Activated T-helper 1 cell treated with anti-CD3 and anti-CD28 coated beads, Interleukin-12 subunit alpha, Interleukin-12 subunit beta, Interleukin-2, Interleukin-4 antibody, amounts not matched to agents 30 ng/mL and 10 ng/mL and 1 ng/mL, durations not matched to agents 14 hours and 24 hours and 36 hours (primary cell): ENCODE measurements around the gene GSTCD. TPM values are rescaled to one million over a fixed set of nuclear protein-coding genes. Genes with fewer than 3 reads are reported as not detected.

Experiments
- DNase-seq: peaks from one replicate; pipeline ENCODE4 v3.0.0; 2021; ENCODE audit warnings: low spot score
- H3K27ac Mint-ChIP-seq: one replicate; pipeline ENCODE4 v1.8.0; 2021; ENCODE audit warnings: mild to moderate bottlenecking, mixed read lengths
- H3K27me3 Mint-ChIP-seq: one replicate; pipeline ENCODE4 v1.8.0; 2022; ENCODE audit warnings: mild to moderate bottlenecking, moderate library complexity, mixed read lengths; ENCODE audit not compliant: insufficient read depth
- H3K36me3 Mint-ChIP-seq: one replicate; pipeline ENCODE4 v1.8.0; 2021; ENCODE audit warnings: low read depth, mixed read lengths
- H3K4me1 Mint-ChIP-seq: one replicate; pipeline ENCODE4 v1.8.0; 2021; ENCODE audit warnings: low read depth, mixed read lengths
- H3K4me3 Mint-ChIP-seq: one replicate; pipeline ENCODE4 v1.8.0; 2021; ENCODE audit warnings: mild to moderate bottlenecking, moderate library complexity, mixed read lengths
- H3K9me3 Mint-ChIP-seq: one replicate; pipeline ENCODE4 v1.8.0; 2021; ENCODE audit warnings: mixed read lengths
- intact Hi-C: fragments of 100-400 bp; cut with micrococcal nuclease; formaldehyde crosslinking; loops from one replicate; pipeline ENCODE4 v1.15.1; 2024
- total RNA-seq: library from RNA; stranded (reverse); gene quantifications from 2 replicates; pipeline ENCODE4 v1.2.3, GENCODE V29; 2022

Gene GSTCD, protein sequence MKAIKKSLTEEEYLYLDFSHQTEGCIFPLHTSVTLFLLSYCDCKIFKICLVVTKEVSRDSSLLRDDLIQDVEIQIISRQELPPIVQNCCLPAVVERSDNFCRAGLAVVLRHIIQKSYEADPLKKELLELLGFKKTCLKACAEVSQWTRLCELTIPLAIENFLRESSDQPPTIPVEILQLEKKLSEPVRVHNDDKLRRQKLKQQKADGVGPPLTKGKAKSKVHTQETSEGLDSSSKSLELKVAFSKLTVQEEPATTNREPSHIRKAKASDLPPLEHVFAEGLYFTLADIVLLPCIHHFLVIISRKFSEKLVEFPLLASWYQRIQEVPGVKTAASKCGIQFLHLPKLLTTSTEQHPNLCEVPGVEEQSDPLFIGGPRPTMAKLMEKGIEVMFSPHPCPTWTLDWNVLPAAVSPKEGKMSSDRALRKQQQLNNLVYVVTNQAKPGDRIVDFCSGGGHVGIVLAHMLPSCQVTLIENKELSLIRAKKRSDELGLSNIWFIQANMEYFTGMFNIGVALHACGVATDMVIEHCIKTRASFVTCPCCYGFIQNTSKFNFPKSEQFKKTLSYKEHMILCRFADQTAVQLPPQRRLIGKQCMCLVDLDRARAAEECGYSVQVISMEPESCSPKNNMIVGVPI
- total RNA-seq, result 17.0 and 20.9 TPM in 2 replicates

DNA sequence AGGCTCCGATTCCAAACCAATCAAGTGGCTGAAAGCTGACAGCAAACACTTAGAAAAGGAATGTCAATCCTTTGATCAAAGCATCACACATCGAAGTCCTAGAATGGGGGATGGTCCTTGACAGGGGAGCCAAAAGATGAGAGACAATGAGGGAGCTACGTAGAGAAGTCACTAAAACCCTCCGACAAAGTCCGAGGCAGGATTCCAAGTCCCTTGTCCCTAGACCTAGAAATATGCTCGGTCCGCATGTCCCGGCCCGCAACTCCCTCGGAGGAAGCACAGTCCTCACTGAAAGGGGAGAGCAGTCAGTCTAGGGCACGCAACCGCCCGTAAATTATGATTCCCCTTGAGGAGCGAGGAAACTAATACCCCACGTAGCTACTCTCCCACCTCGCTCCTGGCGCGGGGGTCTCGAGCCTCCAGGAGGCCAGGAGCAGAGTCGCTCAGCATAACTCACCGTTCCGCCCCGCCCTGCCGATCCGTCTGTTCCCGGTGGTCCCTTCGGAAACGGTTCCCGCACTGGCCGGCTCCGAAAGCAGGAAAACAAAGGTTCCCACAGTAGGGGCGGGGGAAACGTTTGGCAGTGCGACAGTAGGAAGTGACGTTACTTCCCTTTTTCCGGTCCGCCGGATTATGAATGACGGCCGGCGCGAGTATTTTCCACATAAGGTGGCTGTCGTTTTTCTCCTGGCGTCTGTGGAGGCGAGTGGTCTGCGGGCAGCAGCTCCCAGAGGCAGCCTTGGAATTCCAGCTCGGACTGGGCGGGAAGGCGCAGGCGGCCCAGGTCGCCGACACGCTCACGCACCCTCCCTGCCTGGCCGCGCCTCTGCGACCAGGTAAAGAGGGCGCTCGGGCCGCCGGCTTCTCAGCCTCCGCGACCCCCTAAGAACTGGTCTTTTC lies at the start of gene GSTCD, which contains the start of gene INTS12:
GSTCD (plus strand) TSS at position 604 of the 900 bp plus-strand sequence. CDS start 8,830 bp downstream, outside the sequence.
INTS12 (minus strand) TSS at position 509 of the 900 bp plus-strand sequence. CDS start 8,684 bp downstream, outside the sequence.
- peaks cover 21% of the 10 kb centered on the region for H3K4me1 Mint-ChIP-seq
- intact Hi-C loops, result loop anchor here (1.0 to 10.0 kb wide), 6 partner anchors 186 to 742 kb away; partner anchors contain the start of genes AIMP1, NPNT, TBCK and TET2

DNA sequence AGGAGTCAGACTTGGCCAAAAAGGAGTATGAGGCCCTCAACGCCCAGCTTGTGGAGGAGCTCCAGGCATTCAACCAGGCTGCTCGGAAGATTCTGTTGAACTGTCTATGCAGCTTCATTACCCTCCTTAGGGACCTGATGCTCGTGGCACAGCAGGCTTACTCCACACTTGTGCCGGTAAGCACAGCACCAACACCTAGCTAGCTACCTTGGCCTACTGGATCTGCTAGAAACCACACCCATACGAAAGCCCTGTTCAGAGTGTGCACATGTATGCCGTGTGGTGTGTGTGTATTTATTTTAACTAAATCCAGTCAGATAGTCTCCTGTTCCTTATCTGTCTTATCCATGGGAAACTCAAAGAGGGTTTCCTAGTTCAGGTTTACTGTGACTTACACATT lies 49.4 kb upstream of the GSTCD start:
- H3K27me3 Mint-ChIP-seq, result peaks cover 2% of the 10 kb centered on the region
- H3K36me3 Mint-ChIP-seq, result no peaks in the 10 kb centered on the region
- no peaks in the 10 kb centered on the region for H3K4me1 Mint-ChIP-seq
- no peak overlapping the region for H3K4me3 Mint-ChIP-seq
- no peaks in the 10 kb centered on the region for H3K9me3 Mint-ChIP-seq
- H3K27ac Mint-ChIP-seq, result no peak overlapping the region
- DNase-seq, result no peak
- intact Hi-C loops, result no loop called here

More for the DNA sequence above, at the start of gene GSTCD, which contains the start of gene INTS12:
- Mint-ChIP-seq H3K36me3 (peaks cover 7% of the 10 kb centered on the region), H3K27me3 (no peaks in the 10 kb centered on the region), H3K4me3 (peak within 1 kb of the TSS; percentile 99), H3K9me3 (no peaks in the 10 kb centered on the region), H3K27ac (peak within 1 kb of the TSS; percentile 95)
- DNase-seq, result peak; percentile 83

DNA sequence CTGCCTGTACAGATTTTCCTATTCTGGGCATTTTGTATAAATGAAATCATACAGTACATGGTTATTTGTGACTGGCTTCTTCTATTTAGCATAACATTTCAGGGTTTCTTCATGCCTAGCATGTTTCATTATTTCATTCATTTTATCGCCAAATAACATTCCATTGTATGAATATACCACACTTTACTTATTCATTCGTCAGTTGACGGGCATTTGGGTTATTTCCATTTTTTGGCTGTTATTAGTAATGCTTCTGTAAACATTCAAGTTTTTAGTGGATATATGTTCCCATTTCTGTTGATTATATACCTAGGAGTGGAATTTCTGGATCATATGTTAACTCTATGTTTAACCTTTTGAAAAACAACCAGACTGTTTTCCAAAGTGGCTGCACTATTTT lies 47.6 kb upstream of the GSTCD start:
- no peak overlapping the region for H3K27ac Mint-ChIP-seq
- H3K4me1 Mint-ChIP-seq, result no peaks in the 10 kb centered on the region
- no peaks in the 10 kb centered on the region for H3K9me3 Mint-ChIP-seq
- intact Hi-C loops, result no loop called here
- no peaks in the 10 kb centered on the region for H3K27me3 Mint-ChIP-seq
- no peak overlapping the region for H3K4me3 Mint-ChIP-seq
- DNase-seq, result no peak
- H3K36me3 Mint-ChIP-seq, result no peaks in the 10 kb centered on the region

DNA sequence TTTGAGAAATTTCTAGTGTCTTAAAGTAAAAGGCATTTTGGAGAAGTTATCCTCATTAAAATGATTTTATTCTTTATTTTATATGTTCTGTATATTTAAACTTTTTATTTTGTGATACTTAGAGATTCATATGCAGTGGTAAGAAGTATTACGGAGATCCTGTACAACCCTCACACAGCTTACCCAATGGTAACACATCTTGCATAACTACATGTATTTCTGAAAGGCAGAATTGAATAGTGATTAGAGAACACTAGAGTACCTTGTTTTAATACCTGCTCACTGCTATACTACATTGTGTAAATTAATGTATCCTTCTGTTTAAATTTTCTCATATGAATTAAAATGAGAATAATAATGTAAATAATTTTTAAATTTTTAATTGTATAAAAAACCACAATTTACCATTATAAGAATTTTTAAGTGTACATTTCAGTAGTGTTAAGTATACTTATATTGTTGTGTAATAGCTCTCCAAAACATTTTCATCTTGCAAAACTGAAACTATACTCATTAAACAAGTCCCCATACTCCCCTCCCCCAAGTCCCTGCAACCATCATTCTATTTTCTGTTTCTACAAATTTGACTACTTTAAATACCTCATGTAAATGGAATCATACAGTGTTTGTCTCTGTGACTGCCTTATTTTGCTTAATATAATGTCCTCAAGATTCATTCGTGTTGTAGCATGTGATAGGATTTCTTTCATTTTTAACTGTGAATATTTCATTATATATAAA lies 45.5 kb upstream of the GSTCD start:
- no peaks in the 10 kb centered on the region for H3K9me3 Mint-ChIP-seq
- no peaks in the 10 kb centered on the region for H3K4me1 Mint-ChIP-seq
- H3K4me3 Mint-ChIP-seq, result no peak overlapping the region
- no peaks in the 10 kb centered on the region for H3K27me3 Mint-ChIP-seq
- no peaks in the 10 kb centered on the region for H3K36me3 Mint-ChIP-seq
- intact Hi-C loops, result no loop called here
- no peak for DNase-seq
- H3K27ac Mint-ChIP-seq, result no peak overlapping the region

DNA sequence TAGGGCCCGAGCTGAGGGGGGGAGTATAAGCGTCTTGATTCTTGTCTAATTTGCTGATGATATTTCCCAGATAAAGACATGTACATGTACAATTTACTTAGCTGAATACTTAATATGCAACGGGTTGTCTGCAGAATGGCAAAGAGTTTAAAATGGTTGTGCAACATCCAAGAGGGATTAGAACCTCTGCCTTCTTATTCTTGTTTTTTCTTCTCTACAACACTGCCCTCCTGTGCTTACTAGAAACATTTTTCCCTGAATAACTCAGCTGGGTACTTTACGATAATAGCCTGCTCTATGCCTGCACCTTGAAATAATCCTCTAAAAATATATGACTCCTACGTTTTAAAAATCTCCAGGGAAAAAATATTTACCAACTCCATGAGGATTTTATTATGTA lies 41.9 kb upstream of the GSTCD start:
- intact Hi-C loops, result no loop called here
- H3K4me3 Mint-ChIP-seq, result no peak overlapping the region
- H3K4me1 Mint-ChIP-seq, result no peaks in the 10 kb centered on the region

DNA sequence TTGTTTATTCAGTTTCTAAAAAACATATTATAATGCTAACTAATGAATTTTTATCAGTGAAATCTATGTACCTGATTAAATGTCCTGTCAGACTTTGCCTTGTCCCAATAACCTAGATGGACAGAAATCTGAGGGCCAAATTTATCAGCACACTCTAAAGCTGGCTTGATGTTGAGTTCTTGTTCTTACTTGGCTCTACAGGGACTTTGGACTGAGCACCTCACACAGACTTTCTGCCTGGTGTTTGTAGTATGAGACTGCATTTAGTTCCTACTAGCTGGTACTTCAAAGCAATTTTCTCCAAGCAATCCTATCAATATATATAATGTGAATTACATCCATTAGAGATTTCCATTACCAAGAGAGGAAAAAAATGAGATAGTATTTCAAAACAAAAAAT lies 37.9 kb upstream of the GSTCD start:
- peaks cover 7% of the 10 kb centered on the region for H3K27me3 Mint-ChIP-seq
- H3K36me3 Mint-ChIP-seq, result no peaks in the 10 kb centered on the region
- H3K27ac Mint-ChIP-seq, result no peak overlapping the region
- no peaks in the 10 kb centered on the region for H3K4me1 Mint-ChIP-seq
- no peaks in the 10 kb centered on the region for H3K9me3 Mint-ChIP-seq
- DNase-seq, result no peak
- intact Hi-C loops, result no loop called here
- no peak overlapping the region for H3K4me3 Mint-ChIP-seq

More for the DNA sequence above, 41.9 kb upstream of the GSTCD start:
- Mint-ChIP-seq H3K27ac (no peak overlapping the region), H3K27me3 (no peaks in the 10 kb centered on the region), H3K36me3 (no peaks in the 10 kb centered on the region), H3K9me3 (no peaks in the 10 kb centered on the region)
- no peak for DNase-seq

DNA sequence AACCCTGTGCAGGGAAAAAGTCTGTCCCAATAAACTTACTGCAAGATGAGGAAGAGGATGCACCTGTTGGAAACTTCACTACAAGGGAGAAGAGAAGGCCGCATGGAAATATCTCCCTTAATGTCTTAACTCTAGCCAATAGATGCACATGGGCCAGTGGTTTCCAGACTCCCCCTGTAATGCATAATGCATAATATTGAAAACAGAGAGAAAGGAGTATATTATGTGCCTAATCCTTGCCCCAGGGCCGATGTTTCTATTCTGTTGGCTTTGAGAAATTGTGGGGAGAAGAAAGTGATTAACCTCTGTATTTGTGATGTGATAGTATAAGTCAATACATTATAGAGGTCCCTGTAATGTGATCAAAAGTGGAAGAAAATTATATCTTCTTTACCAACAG lies 37.3 kb upstream of the GSTCD start:
- intact Hi-C loops, result no loop called here
- H3K4me1 Mint-ChIP-seq, result no peaks in the 10 kb centered on the region

DNA sequence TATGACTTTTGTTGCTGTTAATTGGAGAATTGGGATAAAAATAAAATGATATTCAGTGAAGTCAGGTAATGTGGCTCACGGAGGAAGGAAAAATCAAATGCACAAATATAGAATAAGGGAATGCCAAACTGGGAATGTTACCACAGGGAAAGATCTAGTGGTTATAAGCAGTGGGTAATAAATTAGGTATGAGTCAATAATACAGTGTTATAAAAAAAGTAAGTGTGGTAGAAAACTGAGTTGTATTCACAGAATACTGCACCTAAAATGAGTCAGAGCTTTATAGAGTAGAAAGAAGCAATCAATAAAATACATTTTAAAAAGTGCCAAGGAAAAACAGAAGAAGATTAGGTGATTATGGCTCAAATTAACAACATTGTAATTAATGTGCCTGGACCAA lies 34.6 kb upstream of the GSTCD start:
- intact Hi-C loops, result no loop called here
- Mint-ChIP-seq H3K4me1 (no peaks in the 10 kb centered on the region), H3K4me3 (no peak overlapping the region), H3K9me3 (no peaks in the 10 kb centered on the region), H3K27me3 (peaks cover 7% of the 10 kb centered on the region), H3K27ac (no peak overlapping the region), H3K36me3 (no peaks in the 10 kb centered on the region)
- no peak for DNase-seq

More for the DNA sequence above, 37.3 kb upstream of the GSTCD start:
- Mint-ChIP-seq H3K4me3 (no peak overlapping the region), H3K9me3 (no peaks in the 10 kb centered on the region), H3K36me3 (no peaks in the 10 kb centered on the region), H3K27ac (no peak overlapping the region), H3K27me3 (peaks cover 7% of the 10 kb centered on the region)
- DNase-seq, result no peak

DNA sequence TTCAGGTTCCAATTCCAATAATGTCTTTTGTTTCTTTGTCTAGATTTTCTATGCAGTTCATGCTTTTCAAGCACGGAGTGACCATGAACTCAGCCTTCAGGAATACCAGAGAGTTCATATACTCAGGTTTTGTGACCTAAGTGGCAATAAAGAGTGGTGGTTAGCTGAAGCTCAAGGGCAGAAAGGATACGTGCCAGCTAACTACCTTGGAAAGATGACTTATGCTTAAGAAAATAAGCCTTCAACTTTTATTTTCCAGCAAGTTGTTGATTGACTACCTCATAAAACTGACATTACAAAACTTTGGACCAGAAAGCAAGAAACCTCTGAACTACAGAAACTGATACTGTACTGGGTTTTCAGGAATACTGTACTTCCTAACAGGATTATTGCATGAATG lies 30.9 kb upstream of the GSTCD start:
- H3K4me1 Mint-ChIP-seq, result no peaks in the 10 kb centered on the region
- no peak for DNase-seq
- H3K27me3 Mint-ChIP-seq, result peaks cover 7% of the 10 kb centered on the region
- H3K36me3 Mint-ChIP-seq, result peaks cover 11% of the 10 kb centered on the region
- no peak overlapping the region for H3K27ac Mint-ChIP-seq
- H3K4me3 Mint-ChIP-seq, result no peak overlapping the region
- intact Hi-C loops, result no loop called here
- H3K9me3 Mint-ChIP-seq, result no peaks in the 10 kb centered on the region

DNA sequence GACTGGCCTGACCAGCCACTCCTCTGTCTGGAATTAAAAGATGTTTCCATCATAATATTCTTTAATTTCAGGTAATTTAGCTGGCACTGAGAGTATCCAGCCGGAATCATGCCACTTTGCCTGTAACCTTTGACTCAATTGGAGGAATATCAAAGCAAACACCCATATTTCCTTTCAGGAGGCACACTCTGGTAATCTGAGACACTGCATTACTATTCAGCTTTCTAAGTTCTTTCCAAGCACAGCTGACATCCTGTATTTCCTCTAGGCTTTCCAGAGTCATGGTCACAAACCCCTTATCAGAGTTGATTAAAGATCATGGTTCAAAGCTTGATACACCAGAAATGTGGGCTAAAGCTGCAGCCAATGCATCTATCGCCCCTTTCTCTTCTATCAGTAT lies 29.4 kb upstream of the GSTCD start:
- intact Hi-C loops, result no loop called here
- H3K36me3 Mint-ChIP-seq, result peaks cover 15% of the 10 kb centered on the region
- no peaks in the 10 kb centered on the region for H3K9me3 Mint-ChIP-seq
- H3K27me3 Mint-ChIP-seq, result no peaks in the 10 kb centered on the region
- no peak overlapping the region for H3K4me3 Mint-ChIP-seq
- no peaks in the 10 kb centered on the region for H3K4me1 Mint-ChIP-seq
- DNase-seq, result no peak
- H3K27ac Mint-ChIP-seq, result no peak overlapping the region

DNA sequence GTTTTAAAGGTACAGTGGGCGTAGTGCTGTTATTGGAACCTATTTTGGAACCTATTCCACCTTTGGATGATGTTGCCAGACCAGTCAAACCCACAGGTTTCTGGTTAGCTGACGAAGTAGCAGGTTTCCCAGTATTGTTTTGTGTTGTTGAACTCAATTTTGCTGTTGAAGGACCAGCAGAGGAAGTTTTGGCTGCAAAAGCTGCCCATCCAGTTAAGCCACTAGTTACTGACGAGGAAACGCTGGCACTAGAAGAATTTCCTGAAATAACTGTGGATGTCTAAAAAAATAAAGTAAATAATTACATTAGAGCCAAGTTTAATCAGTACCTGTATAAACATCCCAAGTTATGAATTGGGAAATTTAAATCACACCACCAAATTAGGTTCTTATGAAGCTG lies 25.5 kb upstream of the GSTCD start:
- no peak overlapping the region for H3K4me3 Mint-ChIP-seq
- no peaks in the 10 kb centered on the region for H3K9me3 Mint-ChIP-seq
- intact Hi-C loops, result no loop called here

DNA sequence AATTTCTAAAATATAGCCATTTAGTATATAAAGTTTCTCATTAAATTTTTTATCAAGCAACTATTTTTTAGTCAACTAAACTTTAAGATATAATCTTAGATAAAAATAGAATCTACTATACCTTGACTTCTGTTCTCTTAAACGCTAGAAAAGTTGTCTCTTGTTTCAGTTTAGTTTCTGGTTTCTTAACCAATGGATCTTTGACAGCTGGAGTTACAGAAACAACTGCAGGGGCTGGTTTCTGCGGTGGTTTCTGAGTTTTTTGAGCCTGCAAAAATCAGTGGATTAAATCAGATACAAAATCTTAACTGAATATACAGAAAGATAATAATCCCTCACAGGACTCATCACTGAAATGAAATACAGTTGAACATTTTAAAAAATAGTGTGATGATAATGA lies 22.0 kb upstream of the GSTCD start:
- DNase-seq, result no peak
- intact Hi-C loops, result no loop called here
- Mint-ChIP-seq H3K4me3 (no peak overlapping the region), H3K27ac (no peak overlapping the region), H3K9me3 (no peaks in the 10 kb centered on the region), H3K27me3 (no peaks in the 10 kb centered on the region), H3K36me3 (peaks cover 26% of the 10 kb centered on the region), H3K4me1 (no peaks in the 10 kb centered on the region)

More for the DNA sequence above, 25.5 kb upstream of the GSTCD start:
- Mint-ChIP-seq H3K27me3 (no peaks in the 10 kb centered on the region), H3K4me1 (no peaks in the 10 kb centered on the region), H3K27ac (no peak overlapping the region), H3K36me3 (peaks cover 19% of the 10 kb centered on the region)
- DNase-seq, result no peak
